Gastroesophageal sphincter (tissue), 3 donors: Measurements from ENCODE around the gene SMIM45.

ENCODE experiments used
- EP300 ChIP-seq: sonication (generic); formaldehyde crosslinking; IDR thresholded peaks from one replicate; pipeline ENCODE4 v1.6.1; 2017; ENCODE audit warnings: antibody characterized with exemption, mild to moderate bottlenecking
- POLR2A ChIP-seq, 2 donors: fragments of 450-650 bp; IDR thresholded peaks; one replicate each; pipeline ENCODE4 v1.6.1; 2017; ENCODE audit warnings: antibody characterized with exemption in 2 of 2, mild to moderate bottlenecking in 2 of 2, moderate library complexity in 1 of 2
- TF ChIP-seq, protein P1 (sequence below), 4 experiments: fragments of 200-600 bp in 2 of 4; fragments of 450-650 bp in 2 of 4; sonication (generic) in 1 of 4; IDR thresholded peaks; one replicate each; pipeline ENCODE4 v1.5.1; 2017 to 2019; ENCODE audit warnings: antibody characterized with exemption in 4 of 4, mild to moderate bottlenecking in 2 of 4, moderate library complexity in 2 of 4

DNA sequence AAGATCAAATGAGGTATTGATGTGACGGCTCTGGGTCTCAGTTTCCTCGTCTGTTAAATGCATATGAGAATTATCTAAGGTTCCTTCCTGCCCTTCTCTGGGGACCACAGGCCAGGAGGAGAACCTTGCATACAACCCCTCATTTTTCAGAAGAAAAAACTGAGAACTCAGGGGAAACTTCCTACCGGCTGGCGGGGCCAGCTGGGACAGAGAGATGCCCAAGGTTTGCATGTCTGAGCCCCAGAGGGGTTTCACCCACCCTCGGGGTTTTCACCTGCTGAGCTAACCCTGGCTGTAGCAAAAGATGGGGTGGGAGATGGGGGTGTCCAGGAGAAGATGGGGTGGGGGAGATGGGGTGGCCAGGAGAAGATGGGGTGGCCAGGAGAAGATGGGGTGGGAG, 29.6 kb upstream of the SMIM45 start:
- TF ChIP-seq POLR2A (IDR thresholded peaks at IDR 0.05) (no peak), EP300 (no peak)
- TF ChIP-seq, protein P1, sequence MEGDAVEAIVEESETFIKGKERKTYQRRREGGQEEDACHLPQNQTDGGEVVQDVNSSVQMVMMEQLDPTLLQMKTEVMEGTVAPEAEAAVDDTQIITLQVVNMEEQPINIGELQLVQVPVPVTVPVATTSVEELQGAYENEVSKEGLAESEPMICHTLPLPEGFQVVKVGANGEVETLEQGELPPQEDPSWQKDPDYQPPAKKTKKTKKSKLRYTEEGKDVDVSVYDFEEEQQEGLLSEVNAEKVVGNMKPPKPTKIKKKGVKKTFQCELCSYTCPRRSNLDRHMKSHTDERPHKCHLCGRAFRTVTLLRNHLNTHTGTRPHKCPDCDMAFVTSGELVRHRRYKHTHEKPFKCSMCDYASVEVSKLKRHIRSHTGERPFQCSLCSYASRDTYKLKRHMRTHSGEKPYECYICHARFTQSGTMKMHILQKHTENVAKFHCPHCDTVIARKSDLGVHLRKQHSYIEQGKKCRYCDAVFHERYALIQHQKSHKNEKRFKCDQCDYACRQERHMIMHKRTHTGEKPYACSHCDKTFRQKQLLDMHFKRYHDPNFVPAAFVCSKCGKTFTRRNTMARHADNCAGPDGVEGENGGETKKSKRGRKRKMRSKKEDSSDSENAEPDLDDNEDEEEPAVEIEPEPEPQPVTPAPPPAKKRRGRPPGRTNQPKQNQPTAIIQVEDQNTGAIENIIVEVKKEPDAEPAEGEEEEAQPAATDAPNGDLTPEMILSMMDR (IDR thresholded peaks at IDR 0.05): no peak
